Kidney glomerular epithelial cell (primary cell): Measurements from ENCODE around the gene ZBTB45.
"Not testable (repeated sequence)": the region's sequence is repeated elsewhere in the genome, so short reads cannot be mapped to it uniquely, and the experiment has no call there.

Experiments
- DNase-seq: peaks from one replicate; lab custom pipeline; 2025; lab: John Stamatoyannopoulos, UW

ZBTB45 gene

GRCh38 chr19:58474997-58475713, 44.5 kb downstream of the ZBTB45 start:
- no peak for DNase-seq

DNA sequence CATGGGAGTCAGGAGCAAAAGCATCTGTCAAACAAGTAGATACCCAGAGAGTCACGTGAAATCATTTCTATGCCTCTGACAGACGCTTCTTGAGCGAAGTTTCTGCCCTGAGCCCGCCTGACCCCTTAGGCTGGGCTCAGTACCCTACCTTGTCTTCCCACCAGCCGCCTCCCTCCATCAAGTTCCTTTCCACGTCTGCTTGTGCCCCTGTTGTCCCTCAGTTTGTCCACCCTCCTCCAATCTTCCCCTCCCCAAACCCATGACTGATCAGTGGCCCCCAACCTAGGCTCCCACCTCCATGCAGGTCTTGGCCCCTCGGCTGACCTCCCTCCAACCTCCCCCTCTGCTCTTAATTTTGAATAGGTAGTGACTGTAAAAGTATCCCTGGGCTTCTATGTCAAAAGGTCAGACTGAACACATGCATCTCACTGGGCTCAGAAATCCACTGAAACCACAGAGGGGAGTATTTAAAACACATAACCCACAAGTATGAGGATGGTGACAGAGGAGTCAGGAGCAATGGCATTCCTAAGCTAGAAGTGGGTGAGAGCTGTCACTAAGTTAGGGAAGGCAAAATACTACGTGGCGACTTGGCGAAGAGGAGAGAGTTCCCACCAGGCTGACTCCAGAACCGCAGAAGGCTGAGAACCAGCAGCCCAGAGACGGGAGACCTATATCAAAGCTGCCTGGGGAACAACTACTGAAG, 45.2 kb downstream of the ZBTB45 start:
- peak; percentile 78 for DNase-seq

- DNase-seq, result no peak
Measured at GRCh38 chr19:58473775-58474174, 45.8 kb downstream of the ZBTB45 start.

DNA sequence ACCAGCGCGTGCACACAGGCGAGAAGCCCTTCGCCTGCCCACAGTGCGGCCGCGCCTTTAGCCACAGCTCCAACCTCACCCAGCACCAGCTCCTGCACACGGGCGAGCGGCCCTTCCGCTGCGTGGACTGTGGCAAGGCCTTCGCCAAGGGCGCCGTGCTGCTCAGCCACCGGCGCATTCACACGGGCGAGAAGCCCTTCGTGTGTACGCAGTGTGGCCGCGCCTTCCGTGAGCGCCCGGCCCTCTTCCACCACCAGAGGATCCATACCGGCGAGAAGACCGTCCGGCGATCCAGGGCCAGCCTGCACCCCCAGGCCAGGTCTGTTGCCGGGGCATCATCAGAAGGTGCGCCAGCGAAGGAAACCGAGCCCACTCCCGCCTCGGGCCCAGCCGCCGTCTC, 47.9 kb downstream of the ZBTB45 start:
- DNase-seq, result no peak

- not testable (repeated sequence) for DNase-seq
Measured at GRCh38 chr19:58470837-58471543, 48.6 kb downstream of the ZBTB45 start.

DNA sequence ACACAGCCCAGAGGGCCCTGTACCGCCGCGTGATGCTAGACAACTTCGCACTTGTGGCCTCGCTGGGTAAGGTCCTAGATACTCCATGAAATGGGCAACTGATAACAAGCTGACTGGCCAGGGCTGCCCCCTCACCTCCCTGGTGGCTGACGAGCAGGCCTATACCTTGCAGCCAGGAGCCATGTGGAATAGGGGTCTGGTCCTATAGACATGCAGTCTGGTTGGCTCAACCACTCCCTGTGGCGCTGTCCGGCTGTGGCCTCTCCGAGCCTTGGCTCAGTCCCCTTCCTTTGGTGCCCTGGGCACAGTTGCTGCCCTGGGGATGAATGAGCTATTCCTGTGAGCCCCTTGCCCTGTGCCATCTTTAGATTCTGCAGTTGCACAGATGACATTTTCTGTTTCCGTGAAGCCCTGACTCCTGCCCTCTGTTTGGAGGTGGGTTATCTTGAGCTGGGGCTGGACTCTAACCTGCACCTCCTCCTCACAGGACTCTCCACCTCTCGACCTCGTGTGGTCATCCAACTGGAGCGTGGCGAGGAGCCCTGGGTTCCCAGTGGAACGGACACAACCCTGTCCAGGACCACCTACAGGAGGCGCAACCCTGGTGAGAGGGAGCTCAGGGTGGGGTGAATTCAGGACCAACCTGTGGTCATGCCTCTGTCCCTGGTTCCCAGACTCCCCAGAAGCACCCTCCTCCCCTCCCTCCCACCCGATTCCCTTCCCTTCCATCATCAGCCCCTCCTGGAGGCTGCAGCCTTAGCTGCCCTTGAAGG, 50.2 kb downstream of the ZBTB45 start:
- no peak for DNase-seq

DNA sequence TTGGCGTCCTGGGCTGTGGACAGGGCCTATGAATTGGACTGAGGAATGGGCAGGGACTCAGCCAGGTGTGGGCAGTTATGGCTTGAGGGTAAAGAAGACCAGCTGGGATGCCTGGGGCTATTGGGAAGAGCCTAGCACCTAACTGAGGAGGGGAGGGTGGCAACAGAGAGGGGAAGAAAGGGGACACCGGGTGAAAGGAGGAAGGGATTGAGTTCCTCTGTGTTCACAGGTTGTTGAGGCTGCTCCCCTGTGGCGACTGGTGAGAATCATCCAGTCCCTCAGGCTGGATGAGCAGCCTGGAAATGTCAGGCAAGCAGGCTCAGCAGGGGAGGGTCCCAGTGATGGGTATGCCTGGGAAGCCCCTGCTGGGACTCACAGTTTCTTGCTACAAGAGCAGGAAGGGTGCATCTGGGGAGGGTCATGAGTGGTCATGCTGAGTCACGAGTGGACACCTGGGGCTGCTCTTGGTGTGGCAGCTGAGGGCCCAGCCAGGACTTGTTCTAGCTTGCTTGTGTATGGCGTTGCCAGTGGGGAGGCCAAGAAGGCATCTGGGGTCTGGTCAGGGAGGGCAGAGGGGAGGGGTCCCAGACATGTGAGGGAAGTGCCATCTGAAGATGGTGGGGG, 51.3 kb downstream of the ZBTB45 start:
- no peak for DNase-seq

DNA sequence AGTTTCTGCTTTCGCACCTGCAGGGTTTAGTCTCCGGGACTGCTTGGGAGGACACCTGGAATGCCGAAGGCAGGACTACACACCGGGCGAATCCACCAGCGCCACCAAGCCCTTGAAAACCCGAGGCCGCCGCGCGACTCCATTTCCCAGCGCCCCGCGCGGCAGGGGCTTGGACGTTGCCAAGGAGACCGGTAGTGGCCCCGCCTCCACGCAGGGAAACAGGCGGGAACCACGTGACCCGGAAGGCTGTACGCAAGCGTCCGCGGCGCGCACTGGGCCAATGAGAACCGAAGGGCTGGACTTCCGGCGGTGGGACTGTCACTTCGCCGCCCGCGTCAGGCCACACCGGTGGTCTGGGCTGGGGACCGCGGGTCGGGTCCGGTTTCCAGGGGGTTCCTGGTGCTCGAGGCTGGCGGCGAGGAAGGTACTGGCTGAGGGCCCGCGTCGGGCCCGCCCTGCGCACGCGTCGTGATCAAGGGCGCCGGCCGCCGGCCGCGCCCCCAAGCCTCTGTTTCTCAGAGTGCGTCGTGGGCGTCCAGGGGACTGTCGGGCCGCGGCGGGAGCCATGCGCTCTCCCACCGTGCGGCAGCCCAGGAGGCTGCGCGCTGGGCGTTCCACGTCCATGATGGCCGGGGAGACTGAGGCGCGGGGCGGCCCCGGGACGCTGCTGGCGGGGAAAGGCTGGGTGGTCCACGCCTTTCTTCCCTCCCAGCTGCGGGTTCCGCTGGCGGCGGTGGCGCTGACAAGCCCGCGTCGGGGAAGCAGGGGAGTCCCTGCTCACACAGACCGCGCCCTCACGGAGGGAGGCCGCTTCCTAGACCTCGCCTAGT, 52.6 kb downstream of the ZBTB45 start, which contains the start of gene ZNF324:
Gene ZNF324, plus strand, starts transcription at position 321 of the 830 bp plus-strand sequence. CDS start 2,106 bp downstream, outside the sequence.
- peak; percentile 86 for DNase-seq

DNA sequence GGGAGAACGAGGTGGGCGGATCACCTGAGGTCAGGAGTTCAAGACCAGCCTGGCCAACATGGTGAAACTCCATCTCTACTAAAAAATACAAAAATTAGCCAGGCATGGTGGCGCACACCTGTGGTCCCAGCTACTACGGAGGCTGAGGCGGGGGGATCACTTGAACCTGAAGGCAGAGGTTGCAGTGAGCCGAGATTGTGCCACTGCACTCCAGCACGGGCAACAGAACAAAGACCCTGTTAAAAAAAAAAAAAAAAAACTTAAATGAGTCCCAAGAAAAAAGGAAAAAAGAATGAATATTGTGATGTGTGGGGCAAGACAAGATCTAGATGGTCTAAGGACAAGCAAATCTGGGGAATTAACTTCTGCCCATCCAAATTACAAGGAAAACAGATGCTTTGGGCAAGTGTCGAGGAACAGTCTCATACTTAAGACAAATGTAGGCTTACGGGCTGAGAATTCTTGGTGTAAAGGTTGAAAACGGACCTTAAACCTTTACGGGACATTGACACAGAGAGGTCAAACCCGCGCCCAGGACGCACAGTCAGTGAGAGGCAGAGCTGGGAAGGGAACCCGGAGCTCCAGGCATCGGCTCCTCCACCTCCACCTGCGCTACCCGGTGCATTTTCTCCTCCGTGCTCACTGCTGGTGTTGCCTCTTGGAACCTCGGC, 53.4 kb downstream of the ZBTB45 start:
- DNase-seq, result no peak
